SU-DHL-6 (cell line): ENCODE results near the gene PWP1.

Source experiments
- H2AFZ ChIP-seq: fragments of 200-600 bp; sonication (generic); 2 replicates; pipeline ENCODE4 v1.6.1; 2014; ENCODE audit warnings: low read depth, mild to moderate bottlenecking, moderate library complexity, mixed read lengths, antibody characterized with exemption, low read length; ENCODE audit not compliant: severe bottlenecking
- H3F3A ChIP-seq: fragments of 200-600 bp; shearing (Covaris generic); 2 replicates; pipeline ENCODE4 v1.6.0; 2016; ENCODE audit warnings: antibody characterized with exemption, mild to moderate bottlenecking; ENCODE audit not compliant: insufficient read depth
- H3K27ac ChIP-seq: fragments of 200-600 bp; sonication (generic); 2 replicates; pipeline ENCODE4 v1.5.1; 2016; ENCODE audit warnings: low read depth, mild to moderate bottlenecking, low read length, moderate library complexity, mixed read lengths
- H3K27me3 ChIP-seq: fragments of 200-600 bp; sonication (generic), shearing (Covaris generic); 2 replicates; pipeline ENCODE4 v1.6.0; 2014; ENCODE audit warnings: mild to moderate bottlenecking, low read length
- H3K36me3 ChIP-seq: fragments of 200-600 bp; sonication (generic); 2 replicates; pipeline ENCODE4 v1.6.1; 2014; ENCODE audit warnings: mild to moderate bottlenecking, low read length, mixed read lengths
- H3K4me2 ChIP-seq: fragments of 300-600, 200-600 bp; shearing (Covaris generic), sonication (generic); 2 replicates; pipeline ENCODE4 v1.6.0; 2014; ENCODE audit warnings: low read length, low read depth, mild to moderate bottlenecking; ENCODE audit not compliant: poor library complexity, severe bottlenecking
- H3K4me3 ChIP-seq: fragments of 200-600 bp; sonication (generic); 2 replicates; pipeline ENCODE4 v1.5.1; 2014; ENCODE audit warnings: antibody characterized with exemption, low read length, mild to moderate bottlenecking, mixed read lengths; ENCODE audit not compliant: insufficient read depth, poor library complexity, severe bottlenecking
- H3K79me2 ChIP-seq: fragments of 200-600 bp; sonication (generic); 2 replicates; pipeline ENCODE4 v1.6.1; 2014; ENCODE audit warnings: mild to moderate bottlenecking, low read length, moderate library complexity; ENCODE audit not compliant: insufficient read depth
- H3K9ac ChIP-seq: fragments of 200-600 bp; sonication (generic); 2 replicates; pipeline ENCODE4 v1.7.0; 2014; ENCODE audit warnings: mild to moderate bottlenecking, low read length
- H3K9me2 ChIP-seq: fragments of 200-600 bp; sonication (generic); replicated peaks from 2 replicates; pipeline ENCODE4 v1.6.1; 2014; ENCODE audit warnings: low read length; ENCODE audit not compliant: insufficient read depth
- H3K9me3 ChIP-seq: fragments of 200-600 bp; sonication (generic); 2 replicates; pipeline ENCODE4 v1.6.1; 2014; ENCODE audit warnings: low read length, mixed read lengths; ENCODE audit not compliant: insufficient read depth
- H4K20me1 ChIP-seq: fragments of 200-600 bp; sonication (generic); 2 replicates; pipeline ENCODE4 v1.6.1; 2014; ENCODE audit warnings: low read depth, mild to moderate bottlenecking, antibody characterized with exemption, low read length, moderate library complexity, mixed read lengths
- CTCF ChIP-seq: fragments of 200-600 bp; sonication (generic); IDR thresholded peaks from one replicate; pipeline ENCODE4 v1.5.1; 2017; ENCODE audit warnings: antibody characterized with exemption, mild to moderate bottlenecking, low read length, moderate library complexity; ENCODE audit not compliant: insufficient read depth, poor library complexity, severe bottlenecking
- EZH2phosphoT487 ChIP-seq: fragments of 200-600 bp; sonication (generic), shearing (Covaris generic); conservative IDR thresholded peaks from 2 replicates; pipeline ENCODE4 v1.6.1; 2018; ENCODE audit warnings: mild to moderate bottlenecking, antibody characterized with exemption, low read length, moderate library complexity, mixed read lengths

PWP1 gene

GRCh38 chr12:107731366-107731765 lies 45.8 kb downstream of the PWP1 start:
- Histone ChIP-seq H3K9me2 (no peaks in the 10 kb centered on the region), H4K20me1 (peaks cover 5% of the 10 kb centered on the region; the same call in 1 of the 2 replicates), H3F3A (no peaks in the 10 kb centered on the region), H3K27me3 (no peaks in the 10 kb centered on the region), H3K4me2 (no peak overlapping the region), H3K4me3 (no peak overlapping the region), H3K79me2 (no peaks in the 10 kb centered on the region), H2AFZ (no peak overlapping the region), H3K36me3 (peaks cover 3% of the 10 kb centered on the region; the same call in 1 of the 2 replicates), H3K9ac (no peak overlapping the region), H3K27ac (no peak overlapping the region), H3K9me3 (no peaks in the 10 kb centered on the region)
- TF ChIP-seq CTCF: no peak
- TF ChIP-seq EZH2phosphoT487: no peak

GRCh38 chr12:107732365-107732764 lies 46.8 kb downstream of the PWP1 start:
- no peak overlapping the region for H3K27ac ChIP-seq
- H3K36me3 ChIP-seq: peaks cover 6% of the 10 kb centered on the region; the same call in 1 of the 2 replicates
- H4K20me1 ChIP-seq: peaks cover 5% of the 10 kb centered on the region; the same call in 1 of the 2 replicates
- H3K9ac ChIP-seq: no peak overlapping the region
- no peaks in the 10 kb centered on the region for H3K9me3 ChIP-seq
- H3K4me2 ChIP-seq: no peak overlapping the region
- no peaks in the 10 kb centered on the region for H3F3A ChIP-seq
- TF ChIP-seq CTCF (no peak), EZH2phosphoT487 (no peak)
- H3K4me3 ChIP-seq: no peak overlapping the region
- H3K27me3 ChIP-seq: no peaks in the 10 kb centered on the region
- no peaks in the 10 kb centered on the region for H3K79me2 ChIP-seq
- H3K9me2 ChIP-seq: no peaks in the 10 kb centered on the region
- H2AFZ ChIP-seq: no peak overlapping the region

- Histone ChIP-seq H3K9ac (no peak overlapping the region), H3K4me2 (no peak overlapping the region), H3K9me3 (no peaks in the 10 kb centered on the region), H3F3A (no peaks in the 10 kb centered on the region), H3K36me3 (peaks cover 8% of the 10 kb centered on the region; the same call in 1 of the 2 replicates), H3K79me2 (no peaks in the 10 kb centered on the region), H2AFZ (no peak overlapping the region), H3K9me2 (no peaks in the 10 kb centered on the region), H3K27ac (no peak overlapping the region), H3K27me3 (no peaks in the 10 kb centered on the region), H4K20me1 (peaks cover 5% of the 10 kb centered on the region; the same call in 1 of the 2 replicates), H3K4me3 (no peak overlapping the region)
- TF ChIP-seq CTCF (no peak), EZH2phosphoT487 (no peak)
Observed at GRCh38 chr12:107734139-107734538, 48.5 kb downstream of the PWP1 start.
